Naive thymus-derived CD8-positive, alpha-beta T cell (primary cell): ENCODE data around the gene PTPA. TPM values are rescaled to one million over a fixed set of nuclear protein-coding genes. Genes with fewer than 3 reads are reported as not detected.

ENCODE experiments used
- ATAC-seq, 2 donors: fragments of 150-1000 bp; cut with Tn5 transposase in 1 of 2; sonication (Bioruptor Pico), chemical (Tn5 transposase) in 1 of 2; 1 replicate in 1 of 2; 2 replicates in 1 of 2; pipeline ENCODE4 v1.10.0; 2021; ENCODE audit warnings: mild to moderate bottlenecking in 2 of 2, moderate library complexity in 2 of 2
- POLR2A ChIA-PET: fragments of 350-600 bp; sonication (Branson Sonifier 250); formaldehyde crosslinking; loops from one replicate; lab custom pipeline; 2021; ENCODE audit warnings: antibody characterized with exemption; lab: Charles Lee
- DNase-seq, 10 donors: peaks; one replicate each; pipeline versions ENCODE4 v3.0.0 to v3.0.0-alpha.2; 2020 to 2022
- H3K27ac Mint-ChIP-seq, 10 donors: one replicate each; pipeline ENCODE4 v1.8.0; 2020 to 2022; ENCODE audit warnings: mild to moderate bottlenecking in 10 of 10, mixed read lengths in 10 of 10, moderate library complexity in 4 of 10, inconsistent platforms in 1 of 10
- H3K27me3 Mint-ChIP-seq, 5 donors: one replicate each; pipeline ENCODE4 v1.8.0; 2021 to 2022; ENCODE audit warnings: mixed read lengths in 5 of 5
- H3K36me3 Mint-ChIP-seq, 3 donors: one replicate each; pipeline ENCODE4 v1.8.0; 2020 to 2022; ENCODE audit warnings: mixed read lengths in 3 of 3, mild to moderate bottlenecking in 2 of 3, inconsistent platforms in 1 of 3
- H3K4me1 Mint-ChIP-seq, 4 donors: one replicate each; pipeline ENCODE4 v1.8.0; 2021 to 2022; ENCODE audit warnings: mixed read lengths in 4 of 4
- H3K4me3 Mint-ChIP-seq, 10 donors: one replicate each; pipeline ENCODE4 v1.8.0; 2020 to 2022; ENCODE audit warnings: mild to moderate bottlenecking in 10 of 10, mixed read lengths in 10 of 10, moderate library complexity in 6 of 10, inconsistent platforms in 1 of 10
- H3K9me3 Mint-ChIP-seq, 9 donors: one replicate each; pipeline ENCODE4 v1.8.0; 2020 to 2022; ENCODE audit warnings: mixed read lengths in 9 of 9, mild to moderate bottlenecking in 3 of 9, inconsistent platforms in 1 of 9, moderate library complexity in 1 of 9
- polyA plus RNA-seq, 3 donors: library from polyadenylated mRNA; unstranded; fragments of 300-500 nt; fragmentation: Illumina TruSeq; gene quantifications; one replicate each; pipeline ENCODE4 v1.2.3, GENCODE V29; 2021
- total RNA-seq, 8 experiments: library from RNA in 2 of 8; stranded (reverse) in 2 of 8; gene quantifications; one replicate each; pipeline ENCODE4 v1.2.3 and lab custom pipeline; 2021 to 2026

PTPA gene
- total and polyA plus RNA-seq, 5 experiments from 2014 or later, result 13.7 to 60.6 (median 15.5) TPM

DNA sequence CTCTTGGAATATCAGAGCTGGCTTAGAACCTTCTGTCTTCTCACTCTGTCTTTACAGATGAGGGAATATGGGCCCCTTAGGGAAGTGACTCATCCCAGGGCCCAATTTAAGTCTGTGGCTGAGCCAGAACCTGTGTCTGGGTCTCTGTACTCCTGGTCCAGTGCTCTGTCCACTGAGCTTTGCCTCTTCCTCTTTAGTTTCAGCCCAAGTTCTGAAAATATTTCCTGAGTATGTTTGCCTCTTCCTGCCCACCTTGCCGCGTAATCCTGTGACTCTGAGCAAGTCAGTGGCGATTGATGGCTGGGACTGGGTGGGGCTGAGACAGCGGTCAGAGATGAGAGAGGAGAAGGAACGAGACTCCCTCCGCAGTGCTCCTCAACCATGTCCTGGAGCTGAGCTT is 59.0 kb downstream of the PTPA start:
- H3K27ac Mint-ChIP-seq, result no peak overlapping the region

DNA sequence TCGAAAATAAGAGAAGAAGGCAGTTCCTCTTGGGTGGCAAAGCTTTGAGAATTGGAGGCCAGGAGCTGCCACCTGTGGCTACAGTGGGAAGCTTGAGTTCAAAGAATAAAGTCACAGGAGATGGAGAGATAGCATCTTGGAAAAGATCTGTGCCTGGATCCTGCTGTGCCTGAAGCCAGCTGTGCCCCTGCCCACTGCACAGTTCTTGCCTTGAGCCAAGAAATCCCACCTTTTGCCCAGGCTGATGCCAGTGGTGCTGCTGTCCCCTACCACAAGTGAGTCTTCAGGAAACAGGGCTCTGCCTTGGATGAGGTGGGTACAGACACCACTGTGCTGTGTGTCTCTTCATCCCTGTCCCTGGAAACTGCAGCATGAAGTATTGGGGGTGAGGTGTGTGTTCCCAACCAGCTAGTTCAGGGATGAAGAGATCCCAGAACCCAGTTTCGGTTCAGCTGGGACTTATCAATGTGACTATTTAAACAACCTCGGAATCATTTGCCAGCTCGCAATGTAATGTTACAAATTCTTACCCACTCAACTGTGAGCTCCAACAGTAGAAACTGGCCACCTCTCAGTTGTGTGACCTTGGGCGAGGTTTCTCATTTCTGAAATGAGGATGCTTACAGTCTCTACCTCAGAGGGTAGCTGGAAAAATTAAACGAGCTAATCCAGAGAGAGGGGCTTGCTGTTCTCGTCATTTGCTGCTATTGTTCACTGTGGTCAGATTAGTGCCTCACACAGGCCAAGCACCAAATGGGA is 61.0 kb downstream of the PTPA start:
- no peak for DNase-seq
- Mint-ChIP-seq H3K9me3 (no peaks in the 10 kb centered on the region), H3K36me3 (no peaks in the 10 kb centered on the region), H3K27ac (no peak overlapping the region), H3K4me1 (peaks cover 8 to 25% (median 15%) of the 10 kb centered on the region in 4 donors), H3K4me3 (peak overlapping the region in 3 of 10 donors; percentile 58 to 62 (median 60)), H3K27me3 (peaks cover 0 to 3% (median 0%) of the 10 kb centered on the region in 5 donors)
- no peak for ATAC-seq
- POLR2A ChIA-PET, result interaction anchor here (0.5 to 5.2 kb wide), 6 partner anchors 32 to 495 kb away, joined by 3 to 38 read pairs (median 3); no protein-coding TSS in a partner anchor

More for the DNA sequence above, 59.0 kb downstream of the PTPA start:
- no peak for ATAC-seq
- DNase-seq, result no peak
- Mint-ChIP-seq H3K4me1 (peaks cover 8 to 23% (median 17%) of the 10 kb centered on the region in 4 donors), H3K36me3 (no peaks in the 10 kb centered on the region), H3K27me3 (peaks cover 0 to 3% (median 0%) of the 10 kb centered on the region in 5 donors), H3K9me3 (no peaks in the 10 kb centered on the region), H3K4me3 (no peak overlapping the region)
- POLR2A ChIA-PET, result interaction anchor here (1.2 kb wide), 1 partner anchor 30 kb away, joined by 3 read pairs; no protein-coding TSS in a partner anchor

DNA sequence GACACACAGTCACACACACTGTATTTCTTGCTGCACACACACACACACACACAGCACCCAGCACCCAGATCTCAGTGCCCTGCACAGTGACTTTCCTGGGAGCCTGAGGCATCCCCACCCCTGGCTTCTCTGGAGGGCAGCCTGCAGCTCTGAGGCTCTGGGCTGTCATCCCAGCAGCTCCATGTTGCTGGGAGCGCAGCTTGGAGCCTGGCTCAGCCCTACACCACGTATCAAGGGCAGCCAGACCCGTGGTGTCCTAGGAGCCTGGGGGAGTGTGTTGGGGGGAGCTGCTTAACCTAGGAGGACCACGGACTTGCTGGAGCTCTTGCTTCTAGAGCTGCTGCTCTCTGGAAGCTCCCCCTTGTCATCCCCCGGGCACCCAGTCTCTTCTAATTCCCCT is 61.6 kb downstream of the PTPA start:
- ATAC-seq (no peak), DNase-seq (no peak)
- Mint-ChIP-seq H3K9me3 (no peaks in the 10 kb centered on the region), H3K27ac (no peak overlapping the region), H3K36me3 (no peaks in the 10 kb centered on the region), H3K27me3 (peaks cover 0 to 3% (median 0%) of the 10 kb centered on the region in 5 donors), H3K4me3 (peak overlapping the region in 3 of 10 donors; percentile 58 to 62 (median 60)), H3K4me1 (peaks cover 5 to 19% (median 10%) of the 10 kb centered on the region in 4 donors)
- POLR2A ChIA-PET, result interaction anchor here (0.5 to 5.2 kb wide), 5 partner anchors 32 to 324 kb away, joined by 3 to 38 read pairs (median 3); no protein-coding TSS in a partner anchor

DNA sequence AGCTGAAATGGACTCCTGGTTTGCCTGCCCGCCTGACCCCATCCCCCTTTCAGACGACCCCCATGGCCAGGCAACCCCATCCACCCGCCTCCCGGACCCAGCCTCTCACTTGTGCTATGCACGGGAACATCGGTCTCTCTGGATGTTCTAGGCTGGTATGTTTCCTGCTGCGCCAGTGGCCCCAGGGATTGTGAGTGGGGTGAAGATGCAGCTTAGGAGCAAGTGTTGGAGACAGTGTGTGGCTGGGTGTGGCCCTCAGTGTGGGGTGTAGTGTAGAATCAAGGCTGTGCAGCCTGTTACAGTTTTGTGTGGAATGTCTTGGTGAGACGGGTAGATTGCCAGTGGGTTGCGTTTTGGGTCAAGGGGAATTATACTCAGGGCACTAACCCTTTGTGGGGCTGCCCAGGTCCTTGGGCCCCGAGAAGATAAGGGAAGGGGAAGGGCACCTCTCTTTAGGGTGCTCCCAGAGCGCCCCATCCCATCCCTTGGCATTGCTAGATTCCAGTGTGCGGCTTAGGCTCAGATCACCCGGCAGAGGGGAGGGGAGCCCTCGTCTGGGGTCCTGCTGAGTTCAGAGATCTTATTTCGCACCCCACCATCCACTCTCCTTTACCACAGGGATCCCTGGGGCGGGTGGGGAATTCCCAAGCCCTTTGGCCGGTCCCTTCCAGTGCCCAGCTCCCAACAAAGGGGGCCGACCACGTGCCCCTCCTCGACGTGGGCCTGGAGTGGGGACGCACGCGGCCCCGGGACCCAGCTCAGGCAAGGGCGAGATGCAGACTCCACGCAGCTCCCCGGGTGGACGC is 62.3 kb downstream of the PTPA start:
- Mint-ChIP-seq H3K4me3 (peak overlapping the region; percentile 43 to 87 (median 67)), H3K27ac (peak overlapping the region in 3 of 10 donors; percentile 31 to 51 (median 46)), H3K4me1 (peaks cover 2 to 16% (median 7%) of the 10 kb centered on the region in 4 donors), H3K27me3 (peaks cover 0 to 3% (median 0%) of the 10 kb centered on the region in 5 donors), H3K9me3 (no peaks in the 10 kb centered on the region), H3K36me3 (no peaks in the 10 kb centered on the region)
- DNase-seq, result peak in 1 of 10 donors; percentile 15
- ATAC-seq, result no peak
- POLR2A ChIA-PET, result interaction anchor here (0.9 to 6.4 kb wide), 13 partner anchors 9 to 452 kb away, joined by 3 to 92 read pairs (median 6); partner anchors contain the start of gene NTMT1

DNA sequence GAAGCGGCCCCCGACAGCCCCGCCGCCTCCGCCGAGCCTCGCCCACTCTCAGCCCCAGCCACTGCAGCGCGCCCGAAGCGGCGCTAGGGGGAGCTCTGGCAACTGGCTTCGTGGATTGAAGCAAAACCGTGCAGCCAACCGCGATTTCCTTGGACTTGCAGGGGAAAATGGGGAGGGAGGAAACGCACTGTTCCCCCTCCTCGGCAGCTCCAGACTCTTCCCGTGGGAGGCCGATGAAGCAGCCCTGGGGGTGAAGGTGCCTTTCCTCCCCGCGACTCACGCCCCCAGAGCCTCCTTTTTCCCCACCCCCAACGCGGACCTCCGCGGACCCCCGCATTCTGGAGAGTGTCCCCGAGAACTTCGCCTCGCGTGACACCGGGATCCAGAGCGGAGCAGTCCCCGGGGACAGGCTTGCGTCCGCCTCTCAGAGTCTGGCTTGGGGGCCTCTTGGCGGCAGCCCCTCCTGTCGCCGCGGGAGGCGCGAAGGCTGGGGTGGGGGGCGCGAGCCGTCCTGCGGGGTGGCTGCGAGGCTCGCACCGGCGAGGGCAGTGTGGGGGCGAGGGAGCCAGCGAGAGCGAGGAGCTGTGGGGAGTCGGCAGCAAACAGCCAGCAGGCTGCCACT is 63.0 kb downstream of the PTPA start:
- H3K27me3 Mint-ChIP-seq, result peaks cover 0 to 3% (median 0%) of the 10 kb centered on the region in 5 donors
- H3K4me1 Mint-ChIP-seq, result peaks cover 3 to 18% (median 8%) of the 10 kb centered on the region in 4 donors
- peak overlapping the region in 6 of 10 donors; percentile 41 to 73 (median 72) for H3K27ac Mint-ChIP-seq
- H3K36me3 Mint-ChIP-seq, result no peaks in the 10 kb centered on the region
- peak; percentile 11 to 18 for ATAC-seq
- DNase-seq, result peak; percentile 63 to 86 (median 76)
- POLR2A ChIA-PET, result interaction anchor here (0.6 to 6.4 kb wide), 21 partner anchors 9 to 451 kb away, joined by 3 to 92 read pairs (median 4); partner anchors contain the start of gene NTMT1
- peak overlapping the region; percentile 77 to 95 (median 88) for H3K4me3 Mint-ChIP-seq
- H3K9me3 Mint-ChIP-seq, result no peaks in the 10 kb centered on the region

DNA sequence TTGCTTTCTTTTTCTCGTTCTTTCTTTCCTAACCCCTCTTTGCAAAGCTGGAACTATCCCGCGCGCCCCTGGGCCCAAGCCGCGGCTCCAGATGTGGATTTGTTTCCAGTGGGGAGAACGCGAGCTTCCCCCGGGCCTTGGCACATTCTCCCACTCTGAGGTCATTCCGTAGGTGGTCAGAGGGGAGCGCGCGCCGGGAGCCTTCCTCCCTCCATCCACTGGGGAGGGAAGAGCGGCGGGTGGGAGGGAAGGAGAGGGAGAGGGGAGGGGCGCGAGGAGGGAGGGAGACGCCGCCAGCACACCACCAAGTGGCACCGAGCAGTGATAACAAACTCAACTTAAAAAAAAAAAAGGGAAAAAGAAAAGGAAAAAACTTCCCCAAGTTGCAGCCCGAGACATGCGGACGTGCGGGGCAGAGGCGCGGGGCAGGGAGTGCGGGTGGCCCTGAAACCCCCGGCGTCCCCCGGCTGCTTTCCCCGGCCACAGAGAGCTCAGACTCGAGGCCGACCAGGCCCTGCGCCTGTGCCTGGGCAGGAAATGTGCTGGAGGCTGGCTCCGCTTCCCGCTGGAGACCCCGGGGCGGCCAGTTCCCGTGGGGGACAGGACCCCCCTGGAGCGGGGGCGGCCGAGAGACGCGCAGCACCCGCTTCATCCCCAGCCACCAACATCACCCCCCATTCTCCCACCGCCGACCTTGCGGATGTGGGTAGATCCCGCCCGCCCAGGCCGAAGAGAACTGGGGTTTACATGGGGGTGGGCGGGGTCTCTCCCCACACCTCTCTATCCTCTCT is 63.7 kb downstream of the PTPA start:
- ATAC-seq, result no peak
- POLR2A ChIA-PET, result interaction anchor here (0.5 to 6.4 kb wide), 23 partner anchors 10 to 515 kb away, joined by 3 to 92 read pairs (median 6); partner anchors contain the start of gene NTMT1

DNA sequence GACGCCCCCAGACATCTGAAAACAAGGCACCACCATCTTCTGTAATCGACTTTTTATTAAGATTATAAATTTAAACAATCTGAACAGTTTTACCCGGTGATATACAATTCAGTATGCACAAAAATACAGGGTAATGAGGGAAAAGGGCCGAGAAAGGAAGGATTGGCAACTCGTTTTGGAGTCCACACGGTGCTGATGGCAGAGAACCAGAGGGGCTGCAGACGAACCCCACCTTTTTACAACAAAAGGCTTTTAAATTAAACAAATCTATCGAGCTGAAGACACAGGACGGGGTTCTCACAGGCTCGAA is 64.3 kb downstream of the PTPA start:
- POLR2A ChIA-PET, result interaction anchor here (0.5 to 6.4 kb wide), 12 partner anchors 9 to 516 kb away, joined by 4 to 92 read pairs (median 8); partner anchors contain the start of gene NTMT1

More for the DNA sequence above, 63.7 kb downstream of the PTPA start:
- Mint-ChIP-seq H3K9me3 (no peaks in the 10 kb centered on the region), H3K27ac (peak overlapping the region; percentile 48 to 96 (median 84)), H3K4me1 (peaks cover 3 to 18% (median 8%) of the 10 kb centered on the region in 4 donors), H3K4me3 (peak overlapping the region; percentile 87 to 96 (median 92)), H3K36me3 (no peaks in the 10 kb centered on the region), H3K27me3 (peaks cover 0 to 3% (median 0%) of the 10 kb centered on the region in 5 donors)
- peak in 6 of 10 donors; percentile 7 to 43 (median 24) for DNase-seq

DNA sequence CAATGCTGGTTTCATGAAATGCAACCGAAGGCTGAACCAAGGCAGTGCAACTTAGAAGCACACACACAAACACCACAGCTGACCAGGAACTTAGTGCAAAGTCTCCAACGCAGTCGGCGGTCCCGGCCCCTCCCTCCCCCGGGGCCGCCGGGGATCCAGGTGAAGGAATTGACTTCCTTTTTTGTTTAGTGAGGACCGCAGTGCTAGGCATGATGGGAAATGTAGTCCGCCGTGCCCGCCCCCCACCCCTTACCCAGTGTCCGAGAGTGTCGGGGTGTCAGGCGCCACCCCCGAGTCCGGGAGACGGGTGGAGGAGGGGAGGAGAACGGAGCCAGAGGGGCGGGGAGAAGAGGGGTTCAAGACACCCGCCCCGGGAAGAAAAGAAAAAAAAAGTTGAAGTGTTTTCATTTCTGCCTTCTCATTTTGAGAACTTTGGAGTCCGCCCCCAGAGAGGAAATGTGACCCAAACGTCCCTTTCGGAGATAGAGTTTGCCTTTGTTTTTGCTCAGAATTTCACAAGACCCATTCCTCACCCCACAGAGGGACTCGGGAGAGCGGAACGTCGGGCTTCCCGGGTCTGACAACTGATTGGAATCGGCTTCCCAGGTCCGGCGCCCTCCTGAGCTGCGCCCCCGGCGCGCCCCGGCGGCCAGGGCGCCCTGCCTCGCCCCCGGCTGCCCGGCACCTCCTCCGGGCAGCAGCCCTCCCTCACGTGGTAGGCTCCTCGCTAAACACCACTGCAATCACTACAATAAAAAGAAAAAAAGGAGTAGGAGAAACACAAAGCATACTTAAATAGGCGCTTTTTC is 64.8 kb downstream of the PTPA start:
- Mint-ChIP-seq H3K9me3 (no peaks in the 10 kb centered on the region), H3K4me3 (peak overlapping the region; percentile 87 to 96 (median 92)), H3K27ac (peak overlapping the region; percentile 48 to 96 (median 84)), H3K27me3 (peaks cover 0 to 3% (median 0%) of the 10 kb centered on the region in 5 donors), H3K36me3 (no peaks in the 10 kb centered on the region), H3K4me1 (peaks cover 3 to 16% (median 8%) of the 10 kb centered on the region in 4 donors)
- POLR2A ChIA-PET, result interaction anchor here (0.5 to 6.4 kb wide), 15 partner anchors 28 to 516 kb away, joined by 3 to 92 read pairs (median 19); partner anchors contain the start of gene NTMT1
- DNase-seq (peak; percentile 32 to 84 (median 60)), ATAC-seq (peak; percentile 11 to 19)

More for the DNA sequence above, 64.3 kb downstream of the PTPA start:
- peaks cover 0 to 3% (median 0%) of the 10 kb centered on the region in 5 donors for H3K27me3 Mint-ChIP-seq
- DNase-seq (peak in 1 of 10 donors; percentile 33), ATAC-seq (no peak)
- H3K27ac Mint-ChIP-seq, result peak overlapping the region; percentile 48 to 96 (median 84)
- peaks cover 3 to 16% (median 8%) of the 10 kb centered on the region in 4 donors for H3K4me1 Mint-ChIP-seq
- peak overlapping the region; percentile 87 to 96 (median 92) for H3K4me3 Mint-ChIP-seq
- H3K9me3 Mint-ChIP-seq, result no peaks in the 10 kb centered on the region
- H3K36me3 Mint-ChIP-seq, result no peaks in the 10 kb centered on the region

DNA sequence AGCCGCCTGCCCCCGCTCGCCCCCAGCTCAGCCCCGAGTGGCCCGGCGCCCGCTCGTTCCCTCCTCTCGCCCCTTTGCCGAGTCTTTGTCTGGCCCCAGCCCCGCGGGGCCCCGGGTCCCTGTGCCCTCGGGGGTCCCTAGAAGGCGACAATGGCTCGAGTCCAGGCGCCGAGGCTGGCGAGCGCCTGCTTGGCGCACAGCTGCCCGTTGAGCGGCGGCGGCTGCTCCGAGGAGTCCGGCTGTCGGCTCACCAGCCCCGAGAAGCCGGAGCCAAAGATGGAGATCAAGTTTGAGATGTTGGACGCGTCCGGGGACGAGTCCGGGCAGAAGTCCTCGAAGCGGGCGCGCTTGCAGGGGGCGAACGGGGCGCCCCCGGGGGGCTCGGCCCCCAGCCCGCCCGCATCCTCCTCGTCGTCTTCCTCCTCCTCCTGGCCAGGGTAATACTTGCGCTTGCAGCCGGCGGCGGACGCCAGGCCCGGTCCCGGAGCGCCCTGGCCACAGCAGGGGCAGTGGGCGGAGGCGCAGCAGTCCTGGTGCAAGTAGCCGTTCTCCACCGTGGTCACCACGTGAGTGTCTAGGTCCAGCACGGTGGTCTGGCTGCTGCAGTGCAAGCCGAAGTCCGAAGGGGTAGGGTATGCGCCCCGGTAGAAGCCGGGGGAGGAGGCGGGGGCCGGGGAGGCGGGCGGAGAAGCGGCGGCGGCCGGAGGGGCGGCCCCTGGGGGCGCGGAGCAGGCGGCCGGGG is 65.7 kb downstream of the PTPA start:
- Mint-ChIP-seq H3K4me1 (peaks cover 3 to 16% (median 8%) of the 10 kb centered on the region in 4 donors), H3K27me3 (peaks cover 0 to 3% (median 0%) of the 10 kb centered on the region in 5 donors), H3K9me3 (no peaks in the 10 kb centered on the region), H3K36me3 (no peaks in the 10 kb centered on the region), H3K4me3 (peak overlapping the region; percentile 87 to 96 (median 92)), H3K27ac (peak overlapping the region in 3 of 10 donors; percentile 25 to 92 (median 59))
- POLR2A ChIA-PET, result interaction anchor here (0.6 to 6.4 kb wide), 27 partner anchors 10 to 712 kb away, joined by 3 to 92 read pairs (median 5); partner anchors contain the start of genes C9orf50 and NTMT1
- DNase-seq, result peak in 2 of 10 donors; percentile 14 to 19
- no peak for ATAC-seq
